Measurements from ENCODE around the gene MRPS18A. TPM values are rescaled to one million over a fixed set of nuclear protein-coding genes. Genes with fewer than 3 reads are reported as not detected.

MRPS18A gene
- total and polyA plus RNA-seq, 2 of the 13 experiments (the other 11 are each of a cell fraction or from before 2014, with no cell fraction given) = 87.8 to 89.1 TPM

GRCh38 chr6:43669922-43670622, 17.5 kb downstream of the MRPS18A start (continued):
- TF ChIP-seq SATB2 (CRISPR knock-in tag; IDR thresholded peaks at IDR 0.05) = no peak
- peak; percentile 54; the same call in 1 of the 2 replicates for TF ChIP-seq ZNF121 (CRISPR knock-in tag; IDR thresholded peaks at IDR 0.05)
- 0 out of 2 replicates have a peak, but pooled peaks have one; percentile 48 for TF ChIP-seq ZNF761 (CRISPR knock-in tag; conservative IDR thresholded peaks at IDR 0.05)

- Histone ChIP-seq H3K4me1 (ENCODE audit: insufficient read depth, low read length) (peaks cover 79% of the 10 kb centered on the region), H3K27ac (ENCODE audit: extremely low read length, insufficient read depth, low read length) (no peak overlapping the region), H3K4me3 (replicated peaks in 1 of 3; ENCODE audit: insufficient read depth in 1 of 3, low read depth in 2 of 3, low read length in 3 of 3) (no peak overlapping the region), H3K4me2 (ENCODE audit: low read depth, low read length) (no peak overlapping the region), H3K36me3 (replicated peaks in 1 of 2; ENCODE audit: control insufficient read depth in 1 of 2, insufficient read depth in 2 of 2, low read length in 2 of 2) (peaks cover 11 to 22% of the 10 kb centered on the region in 2 experiments), H2AFZ (ENCODE audit: low read length) (no peak overlapping the region), H3K27me3 (ENCODE audit: control insufficient read depth in 1 of 2, insufficient read depth in 2 of 2, low read length in 2 of 2) (peaks cover 2 to 18% of the 10 kb centered on the region in 2 experiments; a peak in 4 of 5 replicates), H3K79me2 (ENCODE audit: insufficient read depth, low read length) (no peaks in the 10 kb centered on the region), H3K9me3 (ENCODE audit: low read length) (no peaks in the 10 kb centered on the region), H3K9ac (ENCODE audit: insufficient read depth, low read depth, low read length) (no peak overlapping the region; the same call in 1 of the 2 replicates), H4K20me1 (ENCODE audit: insufficient read depth, low read length) (no peaks in the 10 kb centered on the region)
- DNase-seq (ENCODE audit: low spot score) (no peak), FAIRE-seq (no peak), ATAC-seq (no peak)
- TSS peak; percentile 22 for BruUV-seq (replicated peaks)
- ChIA-PET CTCF (ENCODE audit: low intra/inter-chr PET ratio, low total read pairs) (interaction anchor here (1.0 to 1.2 kb wide), 3 partner anchors 30 to 105 kb away, joined by 3 read pairs; no protein-coding TSS in a partner anchor), POLR2A (interaction anchor here (1.1 to 7.5 kb wide), 5 partner anchors 34 to 257 kb away, joined by 3 to 55 read pairs (median 6); partner anchors contain the start of genes GTPBP2, MAD2L1BP and VEGFA)
- WGBS (ENCODE audit: low lambda C conversion rate) = 91% methylated on average over 9 of the region's 15 CpGs
- in situ Hi-C loops (cut with HindIII; ENCODE audit: extremely low pct_ligation_motif_present, low pct_unique_long_range_greater_than_20kb) (loop anchor here (5.0 kb wide), 1 partner anchor 408 kb away; no protein-coding TSS in a partner anchor), intact Hi-C loops (cut with micrococcal nuclease; ENCODE audit: unreplicated experiment) (loop anchor here (5.0 to 10.0 kb wide), 3 partner anchors 64 to 183 kb away; no protein-coding TSS in a partner anchor)
- TF ChIP-seq EEA1 (CRISPR knock-in tag; IDR thresholded peaks at IDR 0.05; ENCODE audit: borderline replicate concordance) (0 out of 2 replicates have a peak, but pooled peaks have one; percentile 32), DZIP1 (CRISPR knock-in tag; IDR thresholded peaks at IDR 0.05) (peak; percentile 75; the same call in 1 of the 2 replicates), ZNF619 (CRISPR knock-in tag; IDR thresholded peaks at IDR 0.05) (no peak), ZFP82 (CRISPR knock-in tag; IDR thresholded peaks at IDR 0.05; ENCODE audit: borderline replicate concordance) (peak; percentile 55; the same call in 1 of the 2 replicates), ZNF280B (CRISPR knock-in tag; IDR thresholded peaks at IDR 0.05; ENCODE audit: borderline replicate concordance) (peak; percentile 55; the same call in 1 of the 2 replicates), ATF7 (IDR thresholded peaks at IDR 0.05) (no peak), ATF7 (CRISPR knock-in tag; IDR thresholded peaks at IDR 0.05) (no peak), GATAD2A (CRISPR knock-in tag; IDR thresholded peaks at IDR 0.05) (no peak), ZSCAN25 (CRISPR knock-in tag; IDR thresholded peaks at IDR 0.05) (no peak)
- TF ChIP-seq, protein P1, sequence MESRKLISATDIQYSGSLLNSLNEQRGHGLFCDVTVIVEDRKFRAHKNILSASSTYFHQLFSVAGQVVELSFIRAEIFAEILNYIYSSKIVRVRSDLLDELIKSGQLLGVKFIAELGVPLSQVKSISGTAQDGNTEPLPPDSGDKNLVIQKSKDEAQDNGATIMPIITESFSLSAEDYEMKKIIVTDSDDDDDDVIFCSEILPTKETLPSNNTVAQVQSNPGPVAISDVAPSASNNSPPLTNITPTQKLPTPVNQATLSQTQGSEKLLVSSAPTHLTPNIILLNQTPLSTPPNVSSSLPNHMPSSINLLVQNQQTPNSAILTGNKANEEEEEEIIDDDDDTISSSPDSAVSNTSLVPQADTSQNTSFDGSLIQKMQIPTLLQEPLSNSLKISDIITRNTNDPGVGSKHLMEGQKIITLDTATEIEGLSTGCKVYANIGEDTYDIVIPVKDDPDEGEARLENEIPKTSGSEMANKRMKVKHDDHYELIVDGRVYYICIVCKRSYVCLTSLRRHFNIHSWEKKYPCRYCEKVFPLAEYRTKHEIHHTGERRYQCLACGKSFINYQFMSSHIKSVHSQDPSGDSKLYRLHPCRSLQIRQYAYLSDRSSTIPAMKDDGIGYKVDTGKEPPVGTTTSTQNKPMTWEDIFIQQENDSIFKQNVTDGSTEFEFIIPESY (CRISPR knock-in tag; IDR thresholded peaks at IDR 0.05) = peak; percentile 69; the same call in 1 of the 2 replicates
These were observed 18.3 kb downstream of the MRPS18A start for GRCh38 chr6:43669050-43669921.

All from HepG2 (cell line).